H9 (cell line): ENCODE results near the gene ADAMTS2. TPM values are rescaled to one million over a fixed set of nuclear protein-coding genes. Genes with fewer than 3 reads are reported as not detected.

Experiments
- DNase-seq: peaks from one replicate; pipeline ENCODE4 v3.0.0-alpha.2; 2017
- H2AFZ ChIP-seq: one replicate; pipeline ENCODE4 v1.6.1; 2013; ENCODE audit warnings: mild to moderate bottlenecking, low read length, control low read depth, moderate library complexity
- H2AK5ac ChIP-seq: 2 replicates; pipeline ENCODE4 v1.6.1; 2013; ENCODE audit warnings: low read length, control low read depth, mixed read lengths; ENCODE audit not compliant: insufficient read length
- H2BK120ac ChIP-seq: one replicate; pipeline ENCODE4 v1.6.1; 2013; ENCODE audit warnings: low read depth, mild to moderate bottlenecking, low read length, control low read depth, inconsistent platforms; ENCODE audit not compliant: poor library complexity, severe bottlenecking
- H2BK12ac ChIP-seq: 2 replicates; pipeline ENCODE4 v1.6.1; 2013; ENCODE audit warnings: low read length, control low read depth, mixed read lengths, low read depth; ENCODE audit not compliant: insufficient read length
- H2BK15ac ChIP-seq: 2 replicates; pipeline ENCODE4 v1.6.1; 2013; ENCODE audit warnings: low read depth, low read length, control low read depth
- H2BK20ac ChIP-seq: one replicate; pipeline ENCODE4 v1.6.1; 2013; ENCODE audit warnings: low read depth, mild to moderate bottlenecking, low read length, control low read depth, inconsistent platforms; ENCODE audit not compliant: poor library complexity, severe bottlenecking
- H2BK5ac ChIP-seq: 2 replicates; pipeline ENCODE4 v1.6.1; 2013; ENCODE audit warnings: low read length, control low read depth, mixed read lengths; ENCODE audit not compliant: insufficient read length
- H3K14ac ChIP-seq: 2 replicates; pipeline ENCODE4 v1.6.1; 2013; ENCODE audit warnings: low read length, control low read depth; ENCODE audit not compliant: insufficient read depth
- H3K18ac ChIP-seq: 2 replicates; pipeline ENCODE4 v1.6.1; 2013; ENCODE audit warnings: low read depth, mild to moderate bottlenecking, mixed read lengths, low read length, control low read depth; ENCODE audit not compliant: insufficient read length
- H3K23ac ChIP-seq: 2 replicates; pipeline ENCODE4 v1.6.1; 2013; ENCODE audit warnings: low read length, control low read depth, mixed read lengths, low read depth; ENCODE audit not compliant: insufficient read length
- H3K23me2 ChIP-seq: 2 replicates; pipeline ENCODE4 v1.6.1; 2013; ENCODE audit warnings: low read depth, mild to moderate bottlenecking, mixed read lengths, low read length, control low read depth; ENCODE audit not compliant: insufficient read length, poor library complexity, severe bottlenecking
- H3K27ac ChIP-seq: 2 replicates; pipeline ENCODE4 v1.5.1; 2013; ENCODE audit warnings: low read length, control low read depth, mixed read lengths, low read depth; ENCODE audit not compliant: insufficient read length
- H3K27me3 ChIP-seq: 2 replicates; pipeline ENCODE4 v1.6.1; 2013; ENCODE audit warnings: low read length, control low read depth, inconsistent platforms; ENCODE audit not compliant: insufficient read depth
- H3K4ac ChIP-seq: 2 replicates; pipeline ENCODE4 v1.6.1; 2013; ENCODE audit warnings: low read depth, mild to moderate bottlenecking, control low read depth, inconsistent platforms, low read length, moderate library complexity
- H3K4me1 ChIP-seq: 2 replicates; pipeline ENCODE4 v1.6.1; 2013; ENCODE audit warnings: low read length, control low read depth, inconsistent platforms; ENCODE audit not compliant: insufficient read depth
- H3K4me2 ChIP-seq: 2 replicates; pipeline ENCODE4 v1.6.1; 2013; ENCODE audit warnings: low read length, control low read depth, mixed read lengths; ENCODE audit not compliant: insufficient read length, insufficient read depth
- H3K56ac ChIP-seq: 2 replicates; pipeline ENCODE4 v1.6.1; 2013; ENCODE audit warnings: low read depth, mild to moderate bottlenecking, mixed read lengths, low read length, control low read depth; ENCODE audit not compliant: insufficient read length
- H3K79me1 ChIP-seq: 2 replicates; pipeline ENCODE4 v1.6.1; 2013; ENCODE audit warnings: low read depth, mild to moderate bottlenecking, moderate library complexity, low read length, control low read depth, inconsistent platforms; ENCODE audit not compliant: insufficient read depth, poor library complexity, severe bottlenecking
- H3K79me2 ChIP-seq: 2 replicates; pipeline ENCODE4 v1.6.1; 2013; ENCODE audit warnings: low read length, control low read depth, inconsistent platforms; ENCODE audit not compliant: insufficient read depth
- H3K9ac ChIP-seq: 2 replicates; pipeline ENCODE4 v1.6.1; 2013; ENCODE audit warnings: low read length, control low read depth, mixed read lengths; ENCODE audit not compliant: insufficient read length; ENCODE audit errors: extremely low read depth
- H3K9me3 ChIP-seq: one replicate; pipeline ENCODE4 v1.6.1; 2013; ENCODE audit warnings: low read depth, low read length, inconsistent platforms; ENCODE audit not compliant: control insufficient read depth
- H3T11ph ChIP-seq: one replicate; pipeline ENCODE4 v1.6.1; 2013; ENCODE audit warnings: mild to moderate bottlenecking, low read length, control low read depth, inconsistent platforms
- H4K20me1 ChIP-seq: one replicate; pipeline ENCODE4 v1.6.1; 2013; ENCODE audit not compliant: control insufficient read depth, insufficient read length, insufficient read depth
- H4K5ac ChIP-seq: 2 replicates; pipeline ENCODE4 v1.6.1; 2013; ENCODE audit warnings: low read depth, mild to moderate bottlenecking, mixed read lengths, low read length, control low read depth; ENCODE audit not compliant: insufficient read length
- H4K8ac ChIP-seq: replicated peaks from 2 replicates; pipeline ENCODE4 v1.6.1; 2013; ENCODE audit warnings: low read length, control low read depth, mixed read lengths, low read depth; ENCODE audit not compliant: insufficient read length
- H4K91ac ChIP-seq: 2 replicates; pipeline ENCODE4 v1.6.1; 2013; ENCODE audit warnings: low read depth, mild to moderate bottlenecking, moderate library complexity, mixed read lengths, low read length, control low read depth; ENCODE audit not compliant: insufficient read length
- H3K27ac Mint-ChIP-seq, 3 experiments: 2 replicates in 2 of 3; 3 replicates in 1 of 3; pipeline ENCODE4 v1.8.0; 2020 to 2021; ENCODE audit warnings: mixed read lengths in 3 of 3, mild to moderate bottlenecking in 1 of 3, moderate library complexity in 1 of 3
- H3K27me3 Mint-ChIP-seq: 2 replicates; pipeline ENCODE4 v1.8.0; 2021; ENCODE audit warnings: low read depth, mild to moderate bottlenecking, moderate library complexity, mixed read lengths
- H3K36me3 Mint-ChIP-seq, 3 experiments: 2 replicates in 2 of 3; 3 replicates in 1 of 3; pipeline ENCODE4 v1.8.0; 2020 to 2021; ENCODE audit warnings: low read depth in 3 of 3, mixed read lengths in 3 of 3; ENCODE audit not compliant: insufficient read depth in 1 of 3
- H3K4me1 Mint-ChIP-seq, 2 experiments: 2 replicates each; pipeline ENCODE4 v1.8.0; 2020; ENCODE audit warnings: mixed read lengths in 2 of 2
- H3K4me3 Mint-ChIP-seq, 2 experiments: 2 replicates in 1 of 2; 3 replicates in 1 of 2; pipeline ENCODE4 v1.8.0; 2020 to 2021; ENCODE audit warnings: mild to moderate bottlenecking in 2 of 2, mixed read lengths in 2 of 2, moderate library complexity in 1 of 2
- H3K9me3 Mint-ChIP-seq, 2 experiments: 2 replicates in 1 of 2; 3 replicates in 1 of 2; pipeline ENCODE4 v1.8.0; 2020; ENCODE audit warnings: mild to moderate bottlenecking in 2 of 2, mixed read lengths in 2 of 2, moderate library complexity in 1 of 2
- CTCF ChIP-seq: fragments of 200-600 bp; sonication (generic); conservative IDR thresholded peaks from 3 replicates; pipeline ENCODE4 v1.8.0; 2021; ENCODE audit warnings: antibody characterized with exemption, mild to moderate bottlenecking
- WGBS: extraction: QIAGEN DNeasy Blood & Tissue Kit; methylation state at CpG from one replicate; pipeline ENCODE4 v1.1.7; 2013; ENCODE audit warnings: missing lambda C conversion rate, low lambda C conversion rate, mixed read lengths; ENCODE audit not compliant: insufficient read length; ENCODE audit errors: extremely low coverage; 5-methylcytosine and 5-hydroxymethylcytosine counted together
- total RNA-seq: library from RNA; stranded (reverse); gene quantifications from 2 replicates; pipeline ENCODE4 v1.2.1, GENCODE V29; 2021

ADAMTS2 gene
- total RNA-seq, 1 experiment from 2014 or later = 5.4 TPM

GRCh38 chr5:179219661-179220620 is 125.3 kb downstream of the ADAMTS2 start:
- H3K27ac Mint-ChIP-seq = no peak overlapping the region

More at GRCh38 chr5:179219661-179220620, 125.3 kb downstream of the ADAMTS2 start:
- Histone ChIP-seq H4K5ac (no peak overlapping the region), H3K23ac (no peak overlapping the region), H2BK5ac (no peak overlapping the region), H4K8ac (no peak overlapping the region), H2BK20ac (no peak overlapping the region), H4K91ac (no peak overlapping the region), H3K9me3 (peaks cover 10% of the 10 kb centered on the region), H3K18ac (no peak overlapping the region), H3K56ac (no peak overlapping the region), H3K27me3 (no peaks in the 10 kb centered on the region), H3K4ac (no peak overlapping the region), H3K4me1 (no peaks in the 10 kb centered on the region), H3K23me2 (no peaks in the 10 kb centered on the region), H3K27ac (no peak overlapping the region), H3K14ac (no peak overlapping the region), H2BK12ac (no peak overlapping the region), H3K79me2 (no peaks in the 10 kb centered on the region), H3T11ph (no peak overlapping the region), H3K4me2 (no peak overlapping the region), H2BK15ac (no peak overlapping the region), H2AK5ac (no peak overlapping the region), H3K9ac (no peak overlapping the region), H4K20me1 (no peaks in the 10 kb centered on the region), H2BK120ac (no peak overlapping the region), H2AFZ (no peak overlapping the region), H3K79me1 (no peaks in the 10 kb centered on the region)
- WGBS = no CpG with 5 or more reads among the region's 30 CpGs
- DNase-seq = no peak
- peaks cover 19 to 22% (median 21%) of the 10 kb centered on the region in 3 experiments for H3K36me3 Mint-ChIP-seq
- no peak for TF ChIP-seq CTCF
- peaks cover 2% of the 10 kb centered on the region for H3K27me3 Mint-ChIP-seq
- H3K4me3 Mint-ChIP-seq = no peak overlapping the region
- H3K4me1 Mint-ChIP-seq = peaks cover 3 to 7% of the 10 kb centered on the region in 2 experiments; a peak in 3 of 4 replicates
- peaks cover 21 to 22% of the 10 kb centered on the region in 2 experiments for H3K9me3 Mint-ChIP-seq
